CD4-positive, alpha-beta T cell treated with Interferon gamma for 1 hour (primary cell): ENCODE measurements around the gene ZNF771.

Source experiments
- DNase-seq: peaks from one replicate; pipeline ENCODE4 v3.0.0-alpha.2; 2020

The ZNF771 gene

GRCh38 chr16:30399435-30400186 is 7.8 kb upstream of the ZNF771 start:
- no peak for DNase-seq

- no peak for DNase-seq
Measured at GRCh38 chr16:30401768-30402425, 5.5 kb upstream of the ZNF771 start.

- DNase-seq: no peak
Measured at GRCh38 chr16:30406795-30407101, 658 bp upstream of the ZNF771 start.

GRCh38 chr16:30407804-30408534 is 563 bp downstream of the ZNF771 start:
- DNase-seq: no peak

GRCh38 chr16:30409125-30410060 is 2.0 kb downstream of the ZNF771 start:
- DNase-seq: peak; percentile 86

GRCh38 chr16:30413112-30413806 is 5.9 kb downstream of the ZNF771 start:
- no peak for DNase-seq

GRCh38 chr16:30414159-30414558 is 6.8 kb downstream of the ZNF771 start:
- no peak for DNase-seq

GRCh38 chr16:30416047-30416603 is 8.7 kb downstream of the ZNF771 start:
- no peak for DNase-seq

- no peak for DNase-seq
Measured at GRCh38 chr16:30416624-30417528, 9.5 kb downstream of the ZNF771 start.

GRCh38 chr16:30417529-30418349 is 10.3 kb downstream of the ZNF771 start:
- DNase-seq: peak; percentile 92

- DNase-seq: no peak
Measured at GRCh38 chr16:30418350-30419181, 11.2 kb downstream of the ZNF771 start.

GRCh38 chr16:30421010-30421409 is 13.6 kb downstream of the ZNF771 start:
- no peak for DNase-seq

- DNase-seq: no peak
Measured at GRCh38 chr16:30428055-30428454, 20.6 kb downstream of the ZNF771 start.

- DNase-seq: no peak
Measured at GRCh38 chr16:30429418-30429677, 21.9 kb downstream of the ZNF771 start.

- peak; percentile 98 for DNase-seq
Measured at GRCh38 chr16:30429678-30430427, 22.4 kb downstream of the ZNF771 start, which contains the start of gene DCTPP1. Gene DCTPP1, minus strand, starts transcription at chr16:30430030. Its CDS starts 50 bp downstream, at chr16:30429980.

- no peak for DNase-seq
Measured at GRCh38 chr16:30430428-30430970, 23.1 kb downstream of the ZNF771 start.

- DNase-seq: no peak
Measured at GRCh38 chr16:30434852-30435251, 27.4 kb downstream of the ZNF771 start.

- DNase-seq: no peak
Measured at GRCh38 chr16:30437511-30438046, 30.2 kb downstream of the ZNF771 start.
